Measurements from ENCODE around the gene FER1L5. TPM values are rescaled to one million over a fixed set of nuclear protein-coding genes. Genes with fewer than 3 reads are reported as not detected.
A peak's percentile ranks its signal among the peaks of the same experiment; 100 is the strongest.

Gene FER1L5
- total RNA-seq, 1 experiment from 2014 or later: 1.2 TPM

GRCh38 chr2:96604104-96604503 is 38.5 kb upstream of the FER1L5 start:
- WGBS (ENCODE audit: extremely low coverage, insufficient read length, low lambda C conversion rate): no CpG with 5 or more reads among the region's 2 CpGs
- H2BK15ac ChIP-seq (ENCODE audit: low read depth, low read length): no peak overlapping the region
- H3K18ac ChIP-seq (ENCODE audit: insufficient read length, low read depth, low read length): no peak overlapping the region
- H4K5ac ChIP-seq (ENCODE audit: insufficient read length, low read depth, low read length): no peak overlapping the region
- no peak overlapping the region for H2BK12ac ChIP-seq (ENCODE audit: insufficient read length, low read depth, low read length)
- no peak overlapping the region for H2AK5ac ChIP-seq (ENCODE audit: insufficient read length, low read length)
- H2BK120ac ChIP-seq (ENCODE audit: low read depth, low read length, poor library complexity, severe bottlenecking): no peak overlapping the region
- H3K4me2 ChIP-seq (ENCODE audit: insufficient read depth, insufficient read length, low read length): no peak overlapping the region
- no peak overlapping the region for H3K4me3 Mint-ChIP-seq
- H3K27ac Mint-ChIP-seq: no peak overlapping the region
- no peak overlapping the region for H4K8ac ChIP-seq (replicated peaks; ENCODE audit: insufficient read length, low read depth, low read length)
- TF ChIP-seq CTCF (conservative IDR thresholded peaks at IDR 0.05): peak; percentile 53
- no peaks in the 10 kb centered on the region for H3K4me1 Mint-ChIP-seq
- no peak overlapping the region for H3K56ac ChIP-seq (ENCODE audit: insufficient read length, low read depth, low read length)
- H3K14ac ChIP-seq (ENCODE audit: insufficient read depth, low read length): no peak overlapping the region
- H3T11ph ChIP-seq (ENCODE audit: low read length): no peak overlapping the region
- H2BK20ac ChIP-seq (ENCODE audit: low read depth, low read length, poor library complexity, severe bottlenecking): no peak overlapping the region
- no peaks in the 10 kb centered on the region for H3K23me2 ChIP-seq (ENCODE audit: insufficient read length, low read depth, low read length, poor library complexity, severe bottlenecking)
- no peak overlapping the region for H3K9ac ChIP-seq (ENCODE audit: extremely low read depth, insufficient read length, low read length)
- H3K9me3 Mint-ChIP-seq: no peaks in the 10 kb centered on the region
- H2BK5ac ChIP-seq (ENCODE audit: insufficient read length, low read length): no peak overlapping the region
- H3K27me3 Mint-ChIP-seq (ENCODE audit: low read depth): peaks cover 1% of the 10 kb centered on the region; the same call in 1 of the 2 replicates
- H3K4ac ChIP-seq (ENCODE audit: low read depth, low read length): no peak overlapping the region
- H3K79me2 ChIP-seq (ENCODE audit: insufficient read depth, low read length): no peaks in the 10 kb centered on the region
- no peaks in the 10 kb centered on the region for H3K9me3 ChIP-seq (ENCODE audit: control insufficient read depth, low read depth, low read length)
- no peaks in the 10 kb centered on the region for H4K20me1 ChIP-seq (ENCODE audit: control insufficient read depth, insufficient read depth, insufficient read length)
- H3K79me1 ChIP-seq (ENCODE audit: insufficient read depth, low read depth, low read length, poor library complexity, severe bottlenecking): no peaks in the 10 kb centered on the region
- H3K27ac ChIP-seq (ENCODE audit: insufficient read length, low read depth, low read length): no peak overlapping the region
- H3K36me3 Mint-ChIP-seq (ENCODE audit: insufficient read depth in 1 of 3, low read depth in 3 of 3): peaks cover 56 to 93% (median 92%) of the 10 kb centered on the region in 3 experiments; a peak in 6 of 7 replicates
- no peak for DNase-seq
- H3K4me1 ChIP-seq (ENCODE audit: insufficient read depth, low read length): no peaks in the 10 kb centered on the region
- H3K27me3 ChIP-seq (ENCODE audit: insufficient read depth, low read length): no peaks in the 10 kb centered on the region
- H4K91ac ChIP-seq (ENCODE audit: insufficient read length, low read depth, low read length): no peak overlapping the region
- H3K23ac ChIP-seq (ENCODE audit: insufficient read length, low read depth, low read length): no peak overlapping the region
- H2AFZ ChIP-seq (ENCODE audit: low read length): no peak overlapping the region
